MCF 10A (cell line): ENCODE measurements around the gene TMEM52B. TPM values are rescaled to one million over a fixed set of nuclear protein-coding genes. Genes with fewer than 3 reads are reported as not detected.
A peak's percentile ranks its signal among the peaks of the same experiment; 100 is the strongest.

Experiments
- BruUV-seq: library from RNA; stranded (reverse); fragments of 400-500 nt; replicated peaks from 2 replicates; lab custom pipeline; 2021; lab: Mats Ljungman, UMichigan
- CTCF ChIA-PET: fragments of 300-600 bp; sonication (Branson Sonifier 250); formaldehyde crosslinking; extraction: SDS; loops from one replicate; lab custom pipeline; 2021; ENCODE audit warnings: antibody characterized with exemption, inconsistent platforms; lab: Yijun Ruan, JAX
- POLR2A ChIA-PET: fragments of 300-600, 350-650 bp; sonication (Branson Sonifier 250); formaldehyde crosslinking; extraction: SDS; loops from one replicate; lab custom pipeline; 2020; ENCODE audit warnings: antibody characterized with exemption, inconsistent platforms; lab: Yijun Ruan, JAX
- DNase-seq: peaks from one replicate; pipeline ENCODE4 v3.0.0-alpha.2; 2018; ENCODE audit not compliant: unreplicated experiment
- H3K27ac Mint-ChIP-seq: one replicate; pipeline ENCODE4 v1.8.0; 2022; ENCODE audit warnings: mild to moderate bottlenecking, low read depth, mixed read lengths; ENCODE audit not compliant: unreplicated experiment
- H3K27me3 Mint-ChIP-seq: one replicate; pipeline ENCODE4 v1.8.0; 2022; ENCODE audit warnings: mixed read lengths; ENCODE audit not compliant: insufficient read depth, unreplicated experiment
- H3K36me3 Mint-ChIP-seq: one replicate; pipeline ENCODE4 v1.8.0; 2022; ENCODE audit warnings: mild to moderate bottlenecking, moderate library complexity, mixed read lengths; ENCODE audit not compliant: insufficient read depth, unreplicated experiment
- H3K4me1 Mint-ChIP-seq: one replicate; pipeline ENCODE4 v1.8.0; 2022; ENCODE audit warnings: mixed read lengths; ENCODE audit not compliant: insufficient read depth, unreplicated experiment
- H3K4me3 Mint-ChIP-seq: one replicate; pipeline ENCODE4 v1.8.0; 2022; ENCODE audit warnings: mild to moderate bottlenecking, moderate library complexity, mixed read lengths; ENCODE audit not compliant: unreplicated experiment
- H3K9me3 Mint-ChIP-seq: one replicate; pipeline ENCODE4 v1.8.0; 2022; ENCODE audit warnings: mixed read lengths; ENCODE audit not compliant: unreplicated experiment
- intact Hi-C: fragments of 100-400 bp; cut with micrococcal nuclease; formaldehyde crosslinking; loops from 2 replicates; pipeline ENCODE4 v1.14.1; 2022
- total RNA-seq: library from RNA; stranded (reverse); gene quantifications from 2 replicates; pipeline ENCODE4 v1.2.3, GENCODE V29; 2022
- TF ChIP-seq, protein P1 (sequence below): fragments of 200-600 bp; IDR thresholded peaks from one replicate; pipeline ENCODE4 v1.8.0; 2022; ENCODE audit warnings: antibody characterized with exemption, mild to moderate bottlenecking; ENCODE audit not compliant: unreplicated experiment

Gene TMEM52B
- total RNA-seq, 1 experiment from 2014 or later = not detected

DNA sequence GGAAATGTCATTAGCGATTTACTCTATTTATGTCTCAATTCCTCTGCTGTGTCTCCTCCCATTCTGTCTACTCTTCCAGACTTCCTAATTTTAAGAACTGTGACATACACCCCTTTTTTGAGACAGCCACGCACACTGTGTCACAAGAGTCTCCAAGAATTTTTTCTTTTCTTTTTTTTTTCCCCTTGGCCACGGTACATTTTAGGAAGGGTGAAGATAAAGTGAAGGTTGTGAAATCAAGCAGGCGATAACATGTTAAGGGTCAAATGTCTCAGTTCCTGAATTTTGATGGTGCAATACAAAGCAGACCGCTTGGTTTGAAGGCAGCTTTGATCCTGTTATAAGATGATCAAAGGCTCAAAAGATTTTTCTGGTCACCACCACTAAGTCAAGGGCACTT lies 11.2 kb upstream of the TMEM52B start:
- Mint-ChIP-seq H3K9me3 (no peaks in the 10 kb centered on the region), H3K27me3 (no peaks in the 10 kb centered on the region), H3K36me3 (no peaks in the 10 kb centered on the region), H3K4me1 (peaks cover 26% of the 10 kb centered on the region), H3K27ac (no peak overlapping the region), H3K4me3 (no peak overlapping the region)
- TF ChIP-seq, protein P1, sequence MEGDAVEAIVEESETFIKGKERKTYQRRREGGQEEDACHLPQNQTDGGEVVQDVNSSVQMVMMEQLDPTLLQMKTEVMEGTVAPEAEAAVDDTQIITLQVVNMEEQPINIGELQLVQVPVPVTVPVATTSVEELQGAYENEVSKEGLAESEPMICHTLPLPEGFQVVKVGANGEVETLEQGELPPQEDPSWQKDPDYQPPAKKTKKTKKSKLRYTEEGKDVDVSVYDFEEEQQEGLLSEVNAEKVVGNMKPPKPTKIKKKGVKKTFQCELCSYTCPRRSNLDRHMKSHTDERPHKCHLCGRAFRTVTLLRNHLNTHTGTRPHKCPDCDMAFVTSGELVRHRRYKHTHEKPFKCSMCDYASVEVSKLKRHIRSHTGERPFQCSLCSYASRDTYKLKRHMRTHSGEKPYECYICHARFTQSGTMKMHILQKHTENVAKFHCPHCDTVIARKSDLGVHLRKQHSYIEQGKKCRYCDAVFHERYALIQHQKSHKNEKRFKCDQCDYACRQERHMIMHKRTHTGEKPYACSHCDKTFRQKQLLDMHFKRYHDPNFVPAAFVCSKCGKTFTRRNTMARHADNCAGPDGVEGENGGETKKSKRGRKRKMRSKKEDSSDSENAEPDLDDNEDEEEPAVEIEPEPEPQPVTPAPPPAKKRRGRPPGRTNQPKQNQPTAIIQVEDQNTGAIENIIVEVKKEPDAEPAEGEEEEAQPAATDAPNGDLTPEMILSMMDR = no peak
- ChIA-PET CTCF (interaction anchor here (1.1 to 2.7 kb wide), 2 partner anchors 15 to 22 kb away, joined by 4 to 12 read pairs; no protein-coding TSS in a partner anchor), POLR2A (interaction anchor here (1.1 to 2.5 kb wide), 2 partner anchors 15 to 46 kb away, joined by 5 to 11 read pairs; partner anchors contain the start of gene GABARAPL1)
- DNase-seq = peak; percentile 72
- BruUV-seq = no TSS peak
- intact Hi-C loops = no loop called here

DNA sequence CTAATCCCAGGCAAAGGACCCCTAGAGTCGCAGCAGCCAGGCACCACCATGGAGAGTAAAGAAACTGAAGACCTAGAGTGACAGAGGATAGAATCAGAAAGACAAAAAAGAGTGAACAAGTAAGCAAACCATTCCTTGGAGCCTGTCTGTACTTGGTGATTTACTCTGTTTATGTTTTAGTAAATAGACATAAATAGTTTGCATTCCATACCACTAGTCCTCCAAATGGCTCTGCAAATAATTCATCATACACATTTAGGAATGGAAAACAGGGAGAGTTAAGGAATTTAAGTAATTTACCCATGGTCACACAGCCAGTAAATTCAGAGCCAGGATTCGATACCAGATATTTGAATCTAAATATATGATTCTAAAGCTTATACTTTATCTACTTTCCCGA lies 9.7 kb upstream of the TMEM52B start:
- Mint-ChIP-seq H3K4me3 (no peak overlapping the region), H3K4me1 (peaks cover 26% of the 10 kb centered on the region), H3K27ac (no peak overlapping the region), H3K27me3 (no peaks in the 10 kb centered on the region), H3K36me3 (no peaks in the 10 kb centered on the region), H3K9me3 (no peaks in the 10 kb centered on the region)
- intact Hi-C loops = no loop called here
- ChIA-PET CTCF (interaction anchor here (0.6 to 1.7 kb wide), 6 partner anchors 16 to 159 kb away, joined by 3 to 13 read pairs (median 4); partner anchors contain the start of gene CLEC12B), POLR2A (interaction anchor here (0.7 to 1.2 kb wide), 3 partner anchors 16 to 43 kb away, joined by 4 to 5 read pairs (median 4); partner anchors contain the start of gene GABARAPL1)
- DNase-seq = no peak
- TF ChIP-seq, protein P1 = no peak
- no TSS peak for BruUV-seq

DNA sequence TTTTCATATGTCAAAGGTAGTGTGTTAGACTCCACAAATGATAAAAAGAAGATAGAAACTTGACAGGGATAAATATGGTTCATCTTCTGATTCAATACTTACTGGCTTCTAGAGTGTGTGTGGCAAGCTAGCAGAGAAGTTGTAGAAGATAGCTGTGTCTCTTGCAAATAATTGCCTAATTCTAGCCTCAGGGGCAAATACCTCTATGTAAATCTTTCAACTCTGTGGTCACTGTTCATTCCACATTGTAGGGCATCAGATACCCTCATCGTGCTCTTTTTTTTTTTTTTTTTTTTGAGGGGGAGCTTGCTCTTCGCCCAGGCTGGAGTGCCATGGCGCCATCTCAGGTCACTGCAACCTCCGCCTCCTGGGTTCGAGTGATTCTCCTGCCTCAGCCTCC lies 8.6 kb upstream of the TMEM52B start:
- TF ChIP-seq, protein P1 = no peak
- Mint-ChIP-seq H3K4me1 (peaks cover 26% of the 10 kb centered on the region), H3K27ac (no peak overlapping the region), H3K27me3 (no peaks in the 10 kb centered on the region), H3K36me3 (no peaks in the 10 kb centered on the region), H3K9me3 (no peaks in the 10 kb centered on the region), H3K4me3 (no peak overlapping the region)
- no TSS peak for BruUV-seq
- intact Hi-C loops = no loop called here
- ChIA-PET CTCF (interaction anchor here (0.6 to 1.7 kb wide), 5 partner anchors 17 to 44 kb away, joined by 3 to 13 read pairs (median 6); no protein-coding TSS in a partner anchor), POLR2A (interaction anchor here (1.0 to 1.2 kb wide), 3 partner anchors 9 to 42 kb away, joined by 5 to 7 read pairs (median 5); partner anchors contain the start of gene GABARAPL1)
- peak; percentile 73 for DNase-seq

DNA sequence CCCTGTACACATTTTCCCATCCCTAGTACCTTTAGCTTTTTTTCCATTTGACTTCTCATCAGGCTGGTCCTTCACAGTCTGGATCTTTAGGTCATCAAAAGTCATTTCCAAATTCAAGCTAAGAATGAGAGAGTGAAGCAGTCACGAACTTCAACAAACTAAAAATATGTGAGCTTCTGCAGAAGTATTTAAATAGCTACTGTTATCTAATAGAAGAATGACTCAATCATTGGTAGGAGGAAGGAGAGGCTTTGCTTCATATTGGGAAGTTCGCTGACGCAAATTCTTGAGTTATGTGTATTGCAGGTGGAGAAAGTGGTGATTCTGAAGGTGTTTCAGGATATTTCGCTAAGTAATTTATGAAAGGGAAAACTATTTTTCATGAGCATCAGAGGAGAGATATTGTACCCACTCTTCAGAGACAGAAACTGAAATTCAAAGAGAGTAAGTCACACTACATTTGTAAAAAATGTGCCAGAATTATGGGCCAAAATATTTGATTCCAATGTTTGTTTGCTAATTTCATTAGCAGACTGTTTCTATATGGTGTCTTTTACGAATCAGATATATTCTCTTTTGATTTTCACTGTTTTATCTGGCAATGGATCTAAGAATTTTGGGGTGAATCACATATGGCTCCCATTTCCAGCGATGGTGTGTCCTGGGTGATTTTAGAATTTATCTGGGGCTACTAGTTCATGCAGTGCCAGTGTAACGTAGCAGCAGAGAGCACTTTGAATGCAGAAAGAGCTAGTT lies 6.7 kb upstream of the TMEM52B start, which contains the start of gene OLR1:
OLR1 (minus strand) TSS at position 160 of the 756 bp plus-strand sequence; CDS start at position 105, 55 bp downstream.
- Mint-ChIP-seq H3K27ac (no peak within 1 kb of the TSS), H3K4me1 (peaks cover 36% of the 10 kb centered on the region), H3K4me3 (peak within 1 kb of the TSS; percentile 1), H3K9me3 (no peaks in the 10 kb centered on the region), H3K27me3 (no peaks in the 10 kb centered on the region), H3K36me3 (no peaks in the 10 kb centered on the region)
- TSS peak; percentile 67 for BruUV-seq
- CTCF ChIA-PET = interaction anchor here (0.7 to 2.8 kb wide), 6 partner anchors 13 to 134 kb away, joined by 3 to 25 read pairs (median 4); no protein-coding TSS in a partner anchor
- DNase-seq = peak; percentile 48
- intact Hi-C loops = no loop called here
- POLR2A ChIA-PET = interaction anchor here (0.7 to 1.8 kb wide), 4 partner anchors 10 to 43 kb away, joined by 3 to 9 read pairs (median 6); no protein-coding TSS in a partner anchor
- TF ChIP-seq, protein P1 = no peak
